Measurements from ENCODE around the gene PTOV1. TPM values are rescaled to one million over a fixed set of nuclear protein-coding genes. Genes with fewer than 3 reads are reported as not detected.

Gene PTOV1
- total RNA-seq, 1 donor, result 26.1 TPM

DNA sequence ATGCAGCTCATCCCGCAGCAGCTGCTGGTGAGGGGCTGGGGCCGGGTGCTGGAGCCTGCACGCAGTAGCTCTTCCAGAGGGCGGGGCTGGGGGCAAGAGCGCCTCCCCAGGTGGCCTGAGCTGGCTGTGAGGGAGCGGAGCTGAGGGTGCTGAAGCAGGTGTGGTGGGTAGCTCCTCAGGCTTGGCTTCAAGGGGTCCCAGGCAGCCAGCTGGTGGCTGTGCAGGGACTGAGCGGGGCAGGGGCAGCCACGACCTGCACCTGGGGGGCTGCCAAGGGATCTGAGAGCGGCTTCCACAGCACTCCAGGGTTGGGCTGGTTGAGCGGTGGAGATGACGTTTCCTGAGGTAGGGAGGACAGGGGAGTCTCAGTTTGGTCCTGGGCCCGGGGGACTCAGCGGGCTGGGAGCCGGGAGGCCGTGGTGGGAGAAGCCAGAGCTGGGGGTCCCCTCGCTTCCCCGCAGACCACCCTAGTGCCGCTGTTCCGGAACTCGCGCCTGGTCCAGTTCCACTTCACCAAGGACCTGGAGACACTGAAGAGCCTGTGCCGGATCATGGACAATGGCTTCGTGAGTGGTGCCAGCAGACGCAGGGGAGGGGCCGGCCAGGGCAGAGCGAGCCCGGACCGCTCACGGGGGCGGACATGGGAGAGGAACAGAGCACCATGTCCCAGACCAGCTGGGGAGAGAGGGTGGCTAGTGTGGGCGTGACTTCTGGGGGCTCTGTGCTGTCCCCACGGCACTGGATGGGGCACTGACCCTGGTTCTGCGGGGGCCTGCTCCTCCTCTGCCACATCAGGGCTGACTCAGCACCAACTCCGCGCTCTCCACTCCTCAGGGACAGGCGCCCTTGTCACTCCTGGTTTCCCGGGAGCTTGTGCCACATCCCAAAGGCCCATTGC lies 7.4 kb downstream of the PTOV1 start:
- Histone ChIP-seq H3K9me3 (ENCODE audit: low read depth, low read length) (no peaks in the 10 kb centered on the region), H3K27me3 (ENCODE audit: insufficient read depth, low read length) (no peaks in the 10 kb centered on the region), H3K4me3 (ENCODE audit: low read length) (no peak overlapping the region), H3K4me1 (ENCODE audit: insufficient read depth, low read length) (no peaks in the 10 kb centered on the region)

DNA sequence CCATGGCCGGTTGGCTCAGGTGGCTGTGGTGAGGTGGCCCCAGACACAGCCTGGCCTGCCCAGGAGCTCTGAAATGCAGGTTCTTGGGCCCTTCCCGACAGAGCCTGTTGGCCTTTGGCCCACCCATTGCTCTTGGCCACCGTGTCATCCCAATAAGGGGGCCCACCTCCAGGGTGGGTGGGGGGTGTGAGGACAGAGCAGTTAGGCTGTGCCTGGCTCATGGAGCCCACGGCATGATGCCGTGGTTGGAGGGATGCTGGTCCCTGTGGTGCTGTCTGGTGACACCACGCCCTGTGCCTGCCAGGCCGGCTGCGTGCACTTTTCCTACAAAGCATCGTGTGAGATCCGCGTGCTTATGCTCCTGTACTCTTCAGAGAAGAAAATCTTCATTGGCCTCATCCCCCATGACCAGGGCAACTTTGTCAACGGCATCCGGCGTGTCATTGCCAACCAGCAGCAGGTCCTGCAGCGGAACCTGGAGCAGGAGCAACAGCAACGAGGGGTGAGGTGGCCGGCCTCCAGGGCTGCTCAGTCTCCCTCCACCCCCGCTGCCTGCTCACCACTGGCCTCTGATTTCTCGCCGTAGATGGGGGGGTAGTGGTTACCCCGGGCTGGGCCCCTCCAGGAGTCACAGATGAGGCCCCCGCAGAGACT lies 8.8 kb downstream of the PTOV1 start:
- Histone ChIP-seq H3K4me3 (ENCODE audit: low read length) (no peak overlapping the region), H3K4me1 (ENCODE audit: insufficient read depth, low read length) (no peaks in the 10 kb centered on the region), H3K27me3 (ENCODE audit: insufficient read depth, low read length) (no peaks in the 10 kb centered on the region), H3K9me3 (ENCODE audit: low read depth, low read length) (no peaks in the 10 kb centered on the region)

DNA sequence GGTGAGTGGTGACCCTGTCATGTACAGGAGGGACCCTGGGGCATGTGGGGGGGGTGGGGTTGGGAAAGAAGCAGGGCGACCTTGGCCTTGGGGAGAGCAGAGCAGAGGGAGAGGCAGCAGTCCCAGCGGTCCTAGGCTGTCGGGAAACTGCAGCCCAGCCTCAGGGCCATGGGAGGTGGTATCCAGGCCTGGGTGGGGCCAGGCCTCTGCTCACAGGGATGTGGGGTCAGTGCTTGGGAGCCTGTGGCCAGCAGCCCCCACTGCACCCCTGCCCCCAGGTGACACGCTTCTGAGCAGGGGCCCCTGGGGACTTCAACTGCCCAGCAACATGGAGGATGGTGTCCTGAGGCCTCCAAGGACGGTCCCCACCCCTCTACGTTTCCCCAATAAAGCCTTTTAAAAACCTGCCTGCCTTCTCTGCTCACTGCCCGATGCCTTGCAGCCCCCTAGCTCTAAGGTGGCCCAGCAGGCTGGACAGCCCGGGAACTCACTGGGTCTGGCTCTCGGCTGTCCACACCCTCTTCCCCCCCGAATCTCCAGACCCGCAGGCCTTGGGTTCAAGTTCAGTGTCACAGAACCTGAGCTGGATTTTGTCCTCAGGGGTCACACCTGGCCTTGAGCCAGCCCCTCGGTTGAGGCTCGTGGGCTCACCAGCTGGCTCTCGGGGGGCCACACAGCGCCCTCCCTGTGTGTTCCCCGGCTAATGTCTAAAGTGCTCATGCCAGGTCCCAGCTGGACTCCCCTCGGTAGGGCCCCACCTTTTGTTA lies 9.6 kb downstream of the PTOV1 start:
- H3K9me3 ChIP-seq (ENCODE audit: low read depth, low read length), result no peaks in the 10 kb centered on the region
- no peak overlapping the region for H3K4me3 ChIP-seq (ENCODE audit: low read length)
- no peaks in the 10 kb centered on the region for H3K27me3 ChIP-seq (ENCODE audit: insufficient read depth, low read length)
- H3K4me1 ChIP-seq (ENCODE audit: insufficient read depth, low read length), result peaks cover 7% of the 10 kb centered on the region

DNA sequence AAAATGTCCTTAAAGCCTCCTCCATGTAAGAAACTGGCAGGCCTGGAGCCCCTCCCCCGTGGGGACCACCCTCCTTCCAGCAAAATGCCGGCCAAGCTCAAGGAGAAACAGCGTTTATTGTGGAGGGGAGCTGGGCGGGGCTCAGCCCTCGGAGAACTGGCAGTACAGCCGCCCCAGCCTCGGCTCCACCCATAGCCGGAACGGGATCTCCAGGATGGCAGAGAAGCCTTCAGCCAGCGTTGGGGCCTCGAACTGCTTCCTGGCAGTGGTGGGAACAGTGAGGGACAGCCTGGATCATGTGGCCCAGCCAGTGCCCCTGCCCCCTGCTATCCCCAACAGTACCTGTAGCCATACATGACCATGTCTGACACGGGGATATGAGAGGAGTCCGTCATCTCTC lies 10.1 kb downstream of the PTOV1 start:
- Histone ChIP-seq H3K9me3 (ENCODE audit: low read depth, low read length) (no peaks in the 10 kb centered on the region), H3K4me3 (ENCODE audit: low read length) (no peak overlapping the region), H3K27me3 (ENCODE audit: insufficient read depth, low read length) (no peaks in the 10 kb centered on the region), H3K4me1 (ENCODE audit: insufficient read depth, low read length) (peaks cover 13% of the 10 kb centered on the region)

DNA sequence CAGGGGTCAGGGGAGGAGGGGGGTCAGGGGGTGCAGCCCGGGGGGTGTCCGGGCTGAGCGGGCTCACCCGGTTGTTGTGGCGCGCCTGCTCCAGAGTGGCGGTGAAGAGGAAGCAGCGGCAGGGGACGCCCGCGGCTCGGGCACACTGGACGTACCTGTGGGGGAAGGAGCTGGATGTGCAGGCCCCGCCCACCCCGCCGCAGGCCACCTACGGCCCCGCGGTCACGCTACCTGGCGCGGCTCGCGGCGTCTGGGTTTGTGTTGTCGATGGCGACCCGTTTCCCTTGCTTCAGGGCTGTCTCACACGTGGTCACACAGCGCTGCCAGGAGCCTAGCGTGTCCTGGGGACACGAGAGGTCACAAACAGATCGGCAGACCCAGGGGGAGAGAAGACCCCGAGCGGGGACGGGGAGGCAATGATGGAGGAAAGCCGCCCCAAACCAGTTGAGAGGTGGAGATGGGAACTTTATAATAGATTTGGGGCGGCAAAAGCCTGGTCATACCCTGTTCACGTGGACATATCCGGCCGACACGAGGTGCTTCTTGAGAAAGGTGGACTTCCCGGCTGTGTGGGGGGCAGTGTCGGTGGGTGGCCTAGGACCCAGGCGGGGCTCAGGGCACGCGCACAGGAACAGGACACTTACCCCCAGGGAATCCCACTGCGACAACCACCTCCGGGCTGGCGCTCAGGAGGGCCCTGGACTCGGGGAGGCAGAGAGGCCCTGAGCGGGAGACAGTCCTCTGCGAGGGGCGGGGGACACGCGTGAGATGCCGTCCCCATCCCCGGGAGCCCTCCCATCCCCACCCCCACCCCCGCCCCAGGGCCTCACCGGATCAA lies 10.8 kb downstream of the PTOV1 start:
- H3K27me3 ChIP-seq (ENCODE audit: insufficient read depth, low read length), result no peaks in the 10 kb centered on the region
- peaks cover 19% of the 10 kb centered on the region for H3K4me1 ChIP-seq (ENCODE audit: insufficient read depth, low read length)
- H3K9me3 ChIP-seq (ENCODE audit: low read depth, low read length), result no peaks in the 10 kb centered on the region
- H3K4me3 ChIP-seq (ENCODE audit: low read length), result no peak overlapping the region

DNA sequence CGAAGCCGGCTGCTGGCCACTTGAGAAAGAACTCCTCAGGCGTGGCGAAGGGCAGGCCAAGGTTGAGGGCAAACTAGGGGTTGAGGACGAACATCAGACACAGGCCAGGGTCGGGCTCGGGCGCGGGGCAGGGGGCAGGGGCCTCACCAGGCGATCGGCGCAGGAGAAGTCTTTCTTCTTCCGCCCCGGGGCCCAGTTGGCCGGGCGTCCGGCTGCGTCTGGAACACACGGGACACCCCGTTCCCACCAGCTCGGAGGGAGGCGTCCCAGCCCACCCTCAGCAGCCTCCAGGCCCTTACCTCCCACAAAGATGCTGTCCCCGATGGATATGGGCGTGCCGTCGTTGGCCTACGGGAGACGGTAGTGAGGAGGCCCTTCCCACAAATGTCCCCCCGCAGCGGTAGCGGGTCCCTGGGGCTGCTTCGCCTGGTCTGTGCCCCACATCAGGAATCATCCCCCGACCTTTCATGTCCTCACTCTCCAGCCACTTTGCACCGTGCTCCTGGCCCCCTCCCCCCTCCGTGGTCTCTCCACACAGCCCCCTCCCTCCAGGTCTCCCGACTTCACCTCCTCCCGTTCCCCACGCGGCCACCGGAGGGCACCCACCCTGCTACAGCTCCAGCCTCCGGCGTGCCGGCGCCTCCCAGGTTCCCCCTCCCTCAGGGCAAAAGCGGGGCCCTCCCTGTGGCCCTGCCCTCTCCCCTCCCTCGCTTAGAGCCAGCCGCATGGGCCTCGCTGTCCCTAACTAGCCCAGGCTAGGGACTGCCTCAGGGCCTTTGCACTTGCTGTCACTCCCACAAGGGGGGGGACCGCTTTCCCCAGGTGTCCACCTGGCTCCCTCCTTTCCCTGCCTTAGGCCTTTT lies 11.7 kb downstream of the PTOV1 start:
- Histone ChIP-seq H3K27me3 (ENCODE audit: insufficient read depth, low read length) (no peaks in the 10 kb centered on the region), H3K4me3 (ENCODE audit: low read length) (no peak overlapping the region), H3K9me3 (ENCODE audit: low read depth, low read length) (no peaks in the 10 kb centered on the region), H3K4me1 (ENCODE audit: insufficient read depth, low read length) (peaks cover 23% of the 10 kb centered on the region)

DNA sequence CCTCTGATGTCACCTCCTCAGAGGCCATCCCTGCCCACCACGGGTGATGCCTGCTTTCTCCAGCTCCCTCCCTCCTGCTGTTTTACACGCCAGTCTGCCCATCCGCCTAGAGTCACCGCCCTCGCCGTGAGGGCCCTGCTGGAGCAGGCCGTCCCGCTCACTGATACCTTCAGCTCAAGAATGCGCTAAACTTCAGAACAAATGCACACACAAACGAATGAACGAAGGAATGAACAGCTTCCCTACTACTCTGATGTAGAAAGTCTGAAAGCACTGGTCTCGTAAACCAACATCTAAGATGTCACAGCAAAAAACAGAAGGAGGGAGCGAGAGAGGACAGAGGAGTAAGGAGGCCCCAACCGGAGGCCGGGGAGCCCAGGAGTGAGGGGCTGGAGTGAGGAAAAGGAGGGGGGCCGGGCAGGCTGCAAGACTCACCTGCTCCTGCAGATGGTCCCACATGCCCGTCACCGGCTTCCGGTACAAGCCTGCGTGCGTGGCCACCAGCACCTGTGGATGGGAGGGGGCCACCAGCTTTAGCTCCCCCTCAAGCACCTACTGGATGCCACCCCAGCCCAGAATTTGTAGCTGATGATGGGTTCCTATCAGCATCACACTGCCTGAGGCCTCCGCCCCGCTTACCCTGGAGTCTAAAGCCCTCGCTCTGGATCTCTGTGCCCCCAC lies 12.4 kb downstream of the PTOV1 start:
- H3K27me3 ChIP-seq (ENCODE audit: insufficient read depth, low read length), result no peaks in the 10 kb centered on the region
- peaks cover 29% of the 10 kb centered on the region for H3K4me1 ChIP-seq (ENCODE audit: insufficient read depth, low read length)

DNA sequence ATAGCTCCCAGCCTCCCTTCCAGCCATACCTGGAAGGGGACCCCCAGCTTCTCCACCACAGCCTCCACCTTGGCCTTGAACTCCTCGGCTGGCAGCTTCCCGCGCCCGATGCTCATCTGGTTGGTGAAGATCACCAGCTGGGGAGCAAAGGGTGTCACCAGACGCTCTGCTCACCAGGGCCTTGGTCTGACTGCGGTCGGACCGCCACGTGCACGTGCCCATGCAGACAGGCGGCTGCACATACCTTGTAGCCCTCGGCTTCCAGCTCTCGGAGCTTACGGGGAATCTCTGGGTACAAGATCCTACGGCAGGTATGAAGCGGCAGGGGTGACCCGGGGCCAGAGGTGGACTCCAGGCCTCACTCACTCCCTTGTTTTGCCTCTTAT lies 13.0 kb downstream of the PTOV1 start:
- no peaks in the 10 kb centered on the region for H3K27me3 ChIP-seq (ENCODE audit: insufficient read depth, low read length)
- no peaks in the 10 kb centered on the region for H3K9me3 ChIP-seq (ENCODE audit: low read depth, low read length)
- H3K4me1 ChIP-seq (ENCODE audit: insufficient read depth, low read length), result peaks cover 34% of the 10 kb centered on the region
- no peak overlapping the region for H3K4me3 ChIP-seq (ENCODE audit: low read length)

More for the DNA sequence above, 12.4 kb downstream of the PTOV1 start:
- Histone ChIP-seq H3K4me3 (ENCODE audit: low read length) (no peak overlapping the region), H3K9me3 (ENCODE audit: low read depth, low read length) (no peaks in the 10 kb centered on the region)

DNA sequence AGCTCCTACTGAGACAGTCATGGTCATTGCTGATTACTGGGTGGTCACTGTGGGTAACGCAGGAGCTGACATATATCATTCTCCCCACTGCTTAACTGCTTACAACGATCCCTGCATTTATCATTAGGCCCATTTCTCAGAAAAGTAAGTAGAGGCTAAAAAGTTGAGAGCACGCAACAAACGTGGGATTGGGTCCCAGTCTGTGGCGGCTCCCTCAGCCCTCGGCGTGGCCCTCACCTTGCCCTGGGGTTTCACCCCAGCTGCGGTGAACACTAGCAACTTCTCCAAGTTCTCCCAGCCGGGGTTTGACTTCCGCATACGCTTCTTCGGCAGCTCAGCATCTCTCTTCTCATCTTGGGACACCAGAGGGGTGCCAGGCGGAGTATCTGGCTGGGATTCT lies 13.9 kb downstream of the PTOV1 start:
- H3K9me3 ChIP-seq (ENCODE audit: low read depth, low read length), result no peaks in the 10 kb centered on the region
- H3K4me1 ChIP-seq (ENCODE audit: insufficient read depth, low read length), result peaks cover 39% of the 10 kb centered on the region
- H3K27me3 ChIP-seq (ENCODE audit: insufficient read depth, low read length), result no peaks in the 10 kb centered on the region
- no peak overlapping the region for H3K4me3 ChIP-seq (ENCODE audit: low read length)

DNA sequence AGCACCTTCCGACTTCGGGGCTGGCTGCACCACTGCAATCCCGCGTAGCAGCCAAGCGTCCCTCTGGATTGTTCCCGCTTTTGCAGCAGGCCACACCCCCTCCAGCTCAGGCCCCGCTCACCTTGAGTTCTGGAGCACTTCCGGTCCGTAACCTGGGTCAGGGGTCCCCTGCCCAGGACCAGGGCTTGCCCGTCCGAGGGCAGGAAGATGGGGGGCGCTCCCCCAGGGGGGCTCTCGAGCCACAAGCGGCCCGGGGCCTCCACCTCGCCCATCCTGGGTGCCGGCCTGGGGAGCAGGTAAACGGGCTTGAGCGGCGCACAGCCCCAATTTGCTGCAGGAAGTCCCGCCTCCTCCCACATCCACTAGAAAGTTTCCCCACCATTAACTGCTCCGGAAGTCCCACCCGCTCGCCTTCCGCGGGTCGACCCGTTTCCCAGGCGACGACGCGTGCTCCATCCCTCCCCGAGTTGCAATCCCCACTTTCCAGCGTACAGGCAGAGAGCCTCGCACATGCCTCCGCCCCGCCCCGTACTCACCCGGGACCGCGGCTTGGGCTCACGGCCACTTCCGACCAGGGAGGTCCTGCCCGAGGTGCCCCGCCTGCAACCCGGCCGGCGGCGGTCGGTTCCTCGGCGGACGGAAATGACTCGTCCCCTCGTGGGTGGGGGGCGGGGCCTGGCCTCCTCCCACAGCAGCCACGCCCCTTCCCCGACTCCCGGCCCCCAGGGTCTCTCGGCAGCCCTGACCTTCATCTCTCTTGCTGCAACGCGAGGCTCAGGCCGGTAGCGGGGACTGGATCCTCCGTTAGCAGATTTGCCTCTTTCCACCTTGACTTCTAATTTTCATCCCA lies 16.2 kb downstream of the PTOV1 start, which contains the start of gene PNKP:
TSS of gene PNKP (minus strand) at position 644 of the 850 bp plus-strand sequence. CDS start at position 272, 372 bp downstream.
- Histone ChIP-seq H3K9me3 (ENCODE audit: low read depth, low read length) (no peaks in the 10 kb centered on the region), H3K4me3 (ENCODE audit: low read length) (peak within 1 kb of the TSS; percentile 67), H3K4me1 (ENCODE audit: insufficient read depth, low read length) (peaks cover 50% of the 10 kb centered on the region), H3K27me3 (ENCODE audit: insufficient read depth, low read length) (no peaks in the 10 kb centered on the region)

DNA sequence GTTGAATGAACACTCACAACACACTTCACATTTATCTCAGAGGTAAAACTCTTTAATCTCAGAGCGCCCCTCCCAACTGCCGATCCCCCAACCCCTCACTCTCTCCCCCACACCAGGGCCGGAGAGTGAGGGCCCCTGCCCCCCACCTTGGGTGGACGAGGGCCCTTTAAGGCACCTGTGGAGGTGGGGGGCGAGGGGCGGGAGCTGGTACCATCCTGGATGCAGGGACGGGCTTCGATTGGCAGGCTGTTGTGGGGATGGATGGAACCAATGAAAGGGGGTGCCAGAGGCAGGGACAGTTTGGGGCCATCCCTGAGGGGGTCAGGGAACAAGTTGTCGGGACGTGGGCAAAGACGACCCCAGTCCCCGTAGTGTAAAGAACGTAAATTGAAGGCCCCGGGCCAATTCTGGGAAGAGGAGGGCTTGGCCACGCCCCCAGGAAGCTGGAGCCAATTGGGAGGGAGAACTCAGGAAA lies 18.1 kb downstream of the PTOV1 start:
- Histone ChIP-seq H3K4me1 (ENCODE audit: insufficient read depth, low read length) (peaks cover 50% of the 10 kb centered on the region), H3K27me3 (ENCODE audit: insufficient read depth, low read length) (no peaks in the 10 kb centered on the region), H3K9me3 (ENCODE audit: low read depth, low read length) (no peaks in the 10 kb centered on the region), H3K4me3 (ENCODE audit: low read length) (peak overlapping the region; percentile 30)

DNA sequence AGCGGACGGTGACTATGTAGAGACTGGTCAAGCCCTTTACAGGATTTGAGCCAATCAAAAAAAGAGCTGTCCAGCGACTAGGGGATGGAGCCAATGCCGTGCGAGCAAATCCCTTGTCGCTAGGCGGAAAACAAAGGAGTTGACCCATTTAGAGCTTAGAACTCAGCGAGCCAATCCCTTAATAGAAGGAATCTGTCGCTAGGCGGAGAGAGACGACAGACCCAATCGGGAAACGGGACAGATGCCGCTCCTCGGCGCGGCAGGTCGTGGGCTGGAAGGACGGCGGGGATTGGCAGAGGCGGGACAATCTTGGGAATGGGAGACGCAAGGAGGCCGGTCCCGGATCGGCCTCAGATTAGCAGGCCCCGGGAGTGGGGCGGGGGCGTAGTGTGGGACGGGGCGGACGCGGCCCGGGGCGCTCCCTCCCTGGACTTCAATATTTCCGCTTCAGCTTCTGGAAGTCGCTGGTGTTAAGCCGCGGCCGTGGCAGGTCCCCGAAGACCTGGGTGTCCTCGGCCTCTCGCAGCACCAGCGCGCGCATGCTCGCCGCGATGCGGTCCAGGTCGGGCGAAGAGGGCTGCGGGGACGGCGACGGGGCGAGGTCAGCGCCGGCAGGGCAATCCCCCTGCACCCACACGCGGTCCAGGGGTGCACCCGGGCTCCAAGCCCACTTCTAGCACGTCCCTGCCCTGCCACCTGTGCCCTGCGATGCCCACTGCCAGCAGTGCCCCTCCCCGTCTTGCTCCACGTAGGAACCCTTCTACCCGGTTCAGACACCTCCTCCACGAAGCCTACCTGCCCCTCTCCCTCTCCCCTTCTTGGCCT lies 18.7 kb downstream of the PTOV1 start:
- Histone ChIP-seq H3K4me1 (ENCODE audit: insufficient read depth, low read length) (peaks cover 50% of the 10 kb centered on the region), H3K27me3 (ENCODE audit: insufficient read depth, low read length) (no peaks in the 10 kb centered on the region), H3K9me3 (ENCODE audit: low read depth, low read length) (no peaks in the 10 kb centered on the region), H3K4me3 (ENCODE audit: low read length) (peak overlapping the region; percentile 53)
